NT2/D1 (cell line): ENCODE measurements around the gene HOXB2.

ENCODE experiments used
- DNase-seq: peaks from one replicate; pipeline ENCODE4 v3.0.0-alpha.2; 2011; ENCODE audit warnings: low read depth, low spot score
- H3K27me3 ChIP-seq: 2 replicates; pipeline ENCODE4 v1.6.0; 2011; ENCODE audit warnings: mild to moderate bottlenecking; ENCODE audit not compliant: insufficient read length, insufficient read depth
- H3K36me3 ChIP-seq: 2 replicates; pipeline ENCODE4 v1.6.1; 2011; ENCODE audit warnings: mild to moderate bottlenecking, low read length, mixed read lengths; ENCODE audit not compliant: insufficient read depth, insufficient read length
- H3K4me1 ChIP-seq: 2 replicates; pipeline ENCODE4 v1.5.1; 2011; ENCODE audit not compliant: insufficient read depth, insufficient read length
- H3K4me3 ChIP-seq: 2 replicates; pipeline ENCODE4 v1.5.1; 2011; ENCODE audit warnings: low read depth; ENCODE audit not compliant: insufficient read length
- H3K9ac ChIP-seq: 2 replicates; pipeline ENCODE4 v1.6.0; 2011; ENCODE audit warnings: low read depth; ENCODE audit not compliant: insufficient read length
- H3K9me3 ChIP-seq: 2 replicates; pipeline ENCODE4 v1.5.1; 2011; ENCODE audit warnings: mild to moderate bottlenecking, low read length; ENCODE audit not compliant: insufficient read depth
- SUZ12 ChIP-seq: IDR thresholded peaks from 2 replicates; pipeline ENCODE4 v1.6.1; 2011; ENCODE audit not compliant: insufficient read length, insufficient read depth; ENCODE audit errors: extremely low read depth
- YY1 ChIP-seq: IDR thresholded peaks from 2 replicates; pipeline ENCODE4 v1.6.1; 2011; ENCODE audit not compliant: insufficient read length, insufficient read depth
- ZNF274 ChIP-seq: IDR thresholded peaks from 2 replicates; pipeline ENCODE4 v1.6.1; 2011; ENCODE audit warnings: mild to moderate bottlenecking, low read depth, low read length

HOXB2 gene

GRCh38 chr17:48584223-48584741, 39.4 kb upstream of the HOXB2 start:
- H3K9me3 ChIP-seq = no peaks in the 10 kb centered on the region
- TF ChIP-seq SUZ12 (no peak), YY1 (no peak), ZNF274 (no peak)
- H3K9ac ChIP-seq = no peak overlapping the region
- no peak overlapping the region for H3K4me3 ChIP-seq
- H3K27me3 ChIP-seq = peaks cover 100% of the 10 kb centered on the region
- no peak for DNase-seq
- H3K36me3 ChIP-seq = no peaks in the 10 kb centered on the region
- peaks cover 4% of the 10 kb centered on the region for H3K4me1 ChIP-seq

DNA sequence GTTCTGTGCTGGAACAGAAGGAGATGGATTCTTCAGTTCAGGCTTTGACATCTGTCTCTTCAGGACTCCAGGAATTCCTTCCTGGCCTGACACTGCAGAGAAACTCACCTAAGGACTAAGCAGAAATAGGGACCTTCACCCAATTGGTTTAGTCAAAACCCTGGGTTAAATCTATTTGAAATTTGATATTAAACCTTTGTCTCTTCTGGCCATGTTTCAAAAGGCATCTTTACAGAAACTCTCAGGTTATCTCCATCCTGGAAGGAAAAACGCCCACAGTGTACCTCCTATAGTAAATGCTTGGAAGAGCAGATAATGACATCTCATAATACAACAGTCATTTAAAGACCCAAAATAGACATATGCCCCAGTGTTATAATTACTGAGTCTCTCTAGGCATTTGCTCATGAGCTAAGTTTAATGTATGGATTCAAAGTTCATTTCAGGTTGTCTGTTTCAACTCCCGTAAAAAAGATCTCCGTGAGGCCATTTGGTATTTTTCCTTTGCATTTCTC, 38.9 kb upstream of the HOXB2 start:
- Histone ChIP-seq H3K9me3 (no peaks in the 10 kb centered on the region), H3K4me1 (peaks cover 4% of the 10 kb centered on the region), H3K36me3 (no peaks in the 10 kb centered on the region), H3K27me3 (peaks cover 100% of the 10 kb centered on the region), H3K4me3 (no peak overlapping the region), H3K9ac (no peak overlapping the region)
- TF ChIP-seq ZNF274 (no peak), SUZ12 (no peak), YY1 (no peak)
- DNase-seq = no peak

GRCh38 chr17:48582750-48583069, 37.8 kb upstream of the HOXB2 start:
- H3K36me3 ChIP-seq = no peaks in the 10 kb centered on the region
- peaks cover 4% of the 10 kb centered on the region for H3K4me1 ChIP-seq
- TF ChIP-seq SUZ12 (no peak), YY1 (no peak), ZNF274 (no peak)
- H3K27me3 ChIP-seq = peaks cover 98% of the 10 kb centered on the region
- H3K9ac ChIP-seq = no peak overlapping the region
- H3K4me3 ChIP-seq = no peak overlapping the region
- no peak for DNase-seq
- H3K9me3 ChIP-seq = no peaks in the 10 kb centered on the region

DNA sequence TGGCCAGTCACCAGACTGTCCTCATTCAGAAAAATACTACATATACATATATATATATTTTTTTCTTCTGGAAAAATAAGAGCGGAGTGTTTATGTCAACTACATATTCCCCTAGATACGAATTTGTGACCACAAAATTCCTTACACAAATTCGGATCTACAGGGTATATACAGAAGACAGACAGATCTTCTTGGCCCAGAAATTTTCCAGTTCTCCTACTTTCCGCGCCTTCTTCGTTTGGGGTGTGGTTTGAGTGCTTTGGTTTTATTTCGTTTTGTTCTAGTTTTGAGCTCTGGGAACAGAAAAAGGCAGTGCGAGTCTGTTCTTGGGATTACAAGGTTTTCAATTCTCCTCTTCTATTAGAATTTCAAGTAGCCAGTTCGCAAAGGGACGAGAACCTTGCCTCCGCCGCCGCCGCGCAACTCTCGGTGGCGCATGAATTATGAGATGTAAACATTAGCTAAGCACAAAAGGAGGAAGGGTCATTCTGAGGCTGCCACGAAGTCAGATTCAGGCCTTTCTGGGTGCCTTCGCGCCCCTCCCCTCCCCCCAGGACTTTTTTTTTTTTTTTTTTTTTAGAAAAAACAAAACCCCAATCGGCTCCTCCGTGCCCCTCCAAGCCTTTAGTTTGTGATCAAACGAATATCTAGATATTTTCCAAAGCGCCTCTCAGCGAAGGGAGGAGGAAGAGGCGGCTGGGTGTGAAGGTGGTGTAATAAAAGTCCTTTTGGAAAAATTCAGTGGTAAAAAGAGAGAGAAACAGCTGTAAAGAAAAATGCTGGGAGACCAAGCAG, 35.0 kb upstream of the HOXB2 start:
- H3K4me3 ChIP-seq = no peak overlapping the region
- no peak for TF ChIP-seq SUZ12
- no peak for TF ChIP-seq YY1
- no peak for TF ChIP-seq ZNF274
- DNase-seq = no peak
- H3K4me1 ChIP-seq = peaks cover 5% of the 10 kb centered on the region
- H3K27me3 ChIP-seq = peaks cover 98% of the 10 kb centered on the region
- H3K9ac ChIP-seq = no peak overlapping the region
- no peaks in the 10 kb centered on the region for H3K36me3 ChIP-seq
- no peaks in the 10 kb centered on the region for H3K9me3 ChIP-seq

GRCh38 chr17:48579471-48579759, 34.5 kb upstream of the HOXB2 start:
- H3K36me3 ChIP-seq = no peaks in the 10 kb centered on the region
- H3K27me3 ChIP-seq = peaks cover 98% of the 10 kb centered on the region
- no peak for DNase-seq
- H3K9ac ChIP-seq = no peak overlapping the region
- no peak overlapping the region for H3K4me3 ChIP-seq
- no peaks in the 10 kb centered on the region for H3K9me3 ChIP-seq
- no peak for TF ChIP-seq ZNF274
- no peak for TF ChIP-seq SUZ12
- TF ChIP-seq YY1 = no peak
- H3K4me1 ChIP-seq = peaks cover 5% of the 10 kb centered on the region

GRCh38 chr17:48578616-48579470, 33.9 kb upstream of the HOXB2 start:
- Histone ChIP-seq H3K9ac (peak overlapping the region; percentile 57), H3K4me3 (no peak overlapping the region), H3K27me3 (peaks cover 98% of the 10 kb centered on the region), H3K9me3 (no peaks in the 10 kb centered on the region), H3K36me3 (no peaks in the 10 kb centered on the region), H3K4me1 (peaks cover 5% of the 10 kb centered on the region)
- no peak for DNase-seq
- TF ChIP-seq SUZ12 = peak; percentile 91
- no peak for TF ChIP-seq YY1
- TF ChIP-seq ZNF274 = no peak

DNA sequence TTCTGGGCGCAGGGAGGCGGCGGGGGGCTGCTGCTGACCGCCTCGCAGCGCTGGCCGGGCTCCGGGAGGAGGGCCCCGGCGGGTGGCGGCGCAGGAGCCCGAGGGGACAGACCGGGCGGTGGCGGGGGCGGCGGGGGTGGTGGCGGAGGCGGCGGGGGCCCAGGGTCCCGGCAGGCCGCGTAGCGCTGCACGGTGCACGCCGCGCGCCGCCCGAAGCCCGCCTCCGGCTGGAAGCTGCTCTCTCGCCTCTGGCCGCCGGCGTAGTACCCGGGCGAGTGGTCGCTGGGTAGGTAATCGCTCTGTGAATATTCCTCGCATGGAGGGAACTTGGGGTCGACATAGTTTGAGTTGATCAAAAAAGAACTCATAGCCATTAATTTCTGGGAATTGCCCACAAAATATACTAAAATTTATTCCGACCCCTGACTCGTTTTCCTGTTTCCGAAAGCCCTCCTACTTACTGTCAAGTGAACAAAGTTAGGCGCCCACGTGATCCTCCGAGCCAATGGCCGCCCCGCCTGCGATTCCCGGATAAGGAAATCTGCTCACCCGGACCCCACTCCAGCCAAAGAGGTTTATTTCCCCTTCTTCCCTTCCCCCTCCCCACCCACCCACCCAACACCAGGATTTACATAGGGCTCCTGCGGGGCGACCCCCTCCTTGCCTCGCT, 33.2 kb upstream of the HOXB2 start, which contains the start of gene HOXB4:
HOXB4 (minus strand) TSS at position 405 of the 670 bp plus-strand sequence; CDS start at position 374, 31 bp downstream.
- TF ChIP-seq ZNF274 (no peak), SUZ12 (peak; percentile 54)
- H3K27me3 ChIP-seq = peaks cover 98% of the 10 kb centered on the region
- DNase-seq = no peak

More for the DNA sequence above, 33.2 kb upstream of the HOXB2 start, which contains the start of gene HOXB4:
- Histone ChIP-seq H3K4me1 (peaks cover 5% of the 10 kb centered on the region), H3K4me3 (peak within 1 kb of the TSS; percentile 12), H3K9me3 (no peaks in the 10 kb centered on the region), H3K9ac (peak within 1 kb of the TSS; percentile 57), H3K36me3 (no peaks in the 10 kb centered on the region)
